ENCODE data around the gene LYPD1.

The LYPD1 gene

DNA sequence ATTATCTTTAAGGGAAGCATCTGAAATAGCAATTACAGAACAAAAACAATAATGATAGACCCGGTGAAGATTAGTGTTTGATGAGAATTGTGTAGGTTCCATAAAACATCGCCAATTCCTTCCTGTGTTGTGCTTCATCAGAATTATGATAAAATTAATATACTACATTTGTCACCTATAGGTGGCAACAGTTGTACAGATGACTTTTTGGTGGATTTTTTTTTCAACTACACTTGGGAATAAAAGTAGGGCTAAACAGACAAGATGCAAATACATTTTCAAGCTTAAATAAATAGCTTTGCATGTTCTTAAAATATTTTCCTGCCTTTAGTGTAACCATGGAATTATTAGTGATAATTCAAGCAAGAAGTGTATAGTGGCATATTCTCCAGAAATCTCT is 7.0 kb upstream of the LYPD1 start:
- Histone ChIP-seq H2BK15ac (ENCODE audit: low read length) (no peak overlapping the region), H3K27me3 (ENCODE audit: control insufficient read depth in 3 of 3, insufficient read depth in 3 of 3, low read depth in 1 of 3, low read length in 3 of 3) (no peaks in the 10 kb centered on the region), H3K23ac (ENCODE audit: low read depth, low read length, poor library complexity) (no peak overlapping the region), H3K4me1 (ENCODE audit: control insufficient read depth in 2 of 2, insufficient read depth in 1 of 2, low read depth in 1 of 2, low read length in 2 of 2) (peaks cover 2 to 3% of the 10 kb centered on the region in 2 donors), H3K18ac (ENCODE audit: low read length) (no peak overlapping the region), H3K9ac (ENCODE audit: low read depth, low read length, poor library complexity) (no peak overlapping the region), H2BK120ac (ENCODE audit: low read depth, low read length) (no peak overlapping the region), H3K4me3 (ENCODE audit: low read length in 2 of 2) (no peak overlapping the region), H2AFZ (ENCODE audit: low read length) (no peak overlapping the region), H3K4me2 (ENCODE audit: insufficient read depth, low read length, poor library complexity, severe bottlenecking) (no peak overlapping the region), H3K27ac (replicated peaks; ENCODE audit: low read length) (no peak overlapping the region), H3K9me3 (replicated peaks in 1 of 2; ENCODE audit: control insufficient read depth in 2 of 2, insufficient read depth in 1 of 2, low read depth in 1 of 2, low read length in 2 of 2) (no peaks in the 10 kb centered on the region), H3K36me3 (replicated peaks in 1 of 2; ENCODE audit: control insufficient read depth in 2 of 2, insufficient read depth in 2 of 2, low read length in 2 of 2) (peaks cover 0 to 14% of the 10 kb centered on the region in 2 donors), H3K79me1 (ENCODE audit: low read depth, low read length) (no peaks in the 10 kb centered on the region), H2BK5ac (ENCODE audit: low read length) (no peak overlapping the region), H3K14ac (ENCODE audit: low read length) (no peak overlapping the region), H3K4ac (ENCODE audit: low read length) (no peak overlapping the region), H2AK5ac (ENCODE audit: low read depth, low read length) (no peak overlapping the region), H2BK12ac (ENCODE audit: low read length) (no peak overlapping the region), H4K8ac (ENCODE audit: low read depth, low read length) (no peak overlapping the region), H4K91ac (ENCODE audit: low read depth, low read length, poor library complexity) (no peak overlapping the region)
- WGBS, 2 donors (ENCODE audit: extremely low coverage in 2 of 2, insufficient read length in 2 of 2, insufficient replicate concordance in 1 of 2): no CpG with 5 or more reads among the region's 2 CpGs
- no peak for DNase-seq (ENCODE audit: low spot score)

DNA sequence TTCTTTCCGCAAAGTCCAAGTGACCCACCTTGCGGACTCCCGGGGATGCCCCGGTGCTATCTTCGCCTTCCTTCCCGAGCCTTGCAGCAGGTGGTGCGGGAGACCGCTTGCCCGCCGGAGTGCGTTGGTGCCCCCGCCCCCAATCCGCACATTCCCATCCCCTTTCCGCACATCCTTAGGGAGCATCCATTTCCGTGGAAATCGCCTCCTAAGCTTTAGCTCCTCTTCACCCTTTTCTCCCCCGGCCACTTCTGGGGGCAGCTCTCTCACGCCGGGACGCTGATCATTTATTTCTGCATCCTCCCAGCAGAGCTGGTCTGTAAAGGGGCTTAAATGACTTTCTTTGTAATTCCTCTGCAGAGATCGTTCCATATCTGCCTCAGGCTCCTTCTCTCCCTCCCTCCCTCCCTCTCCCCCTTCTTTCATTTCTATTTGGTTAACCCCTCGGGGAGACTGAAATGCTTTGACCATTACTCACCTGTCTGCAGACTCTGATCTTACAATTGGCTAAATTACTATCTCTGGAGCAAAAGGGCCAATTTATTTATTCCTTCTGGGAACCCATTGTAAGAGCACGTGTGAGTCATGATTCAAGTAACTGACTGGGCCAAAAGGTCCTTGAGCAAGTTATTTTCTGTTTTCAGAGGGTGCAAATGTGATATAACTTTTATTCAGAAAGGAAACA is 1.3 kb upstream of the LYPD1 start:
- H3K4me3 ChIP-seq (ENCODE audit: low read length in 2 of 2): peak overlapping the region; percentile 49 to 79
- WGBS, 2 donors (ENCODE audit: extremely low coverage in 2 of 2, insufficient read length in 2 of 2, insufficient replicate concordance in 1 of 2): no CpG with 5 or more reads among the region's 23 CpGs
- H3K18ac ChIP-seq (ENCODE audit: low read length): peak overlapping the region; percentile 38

DNA sequence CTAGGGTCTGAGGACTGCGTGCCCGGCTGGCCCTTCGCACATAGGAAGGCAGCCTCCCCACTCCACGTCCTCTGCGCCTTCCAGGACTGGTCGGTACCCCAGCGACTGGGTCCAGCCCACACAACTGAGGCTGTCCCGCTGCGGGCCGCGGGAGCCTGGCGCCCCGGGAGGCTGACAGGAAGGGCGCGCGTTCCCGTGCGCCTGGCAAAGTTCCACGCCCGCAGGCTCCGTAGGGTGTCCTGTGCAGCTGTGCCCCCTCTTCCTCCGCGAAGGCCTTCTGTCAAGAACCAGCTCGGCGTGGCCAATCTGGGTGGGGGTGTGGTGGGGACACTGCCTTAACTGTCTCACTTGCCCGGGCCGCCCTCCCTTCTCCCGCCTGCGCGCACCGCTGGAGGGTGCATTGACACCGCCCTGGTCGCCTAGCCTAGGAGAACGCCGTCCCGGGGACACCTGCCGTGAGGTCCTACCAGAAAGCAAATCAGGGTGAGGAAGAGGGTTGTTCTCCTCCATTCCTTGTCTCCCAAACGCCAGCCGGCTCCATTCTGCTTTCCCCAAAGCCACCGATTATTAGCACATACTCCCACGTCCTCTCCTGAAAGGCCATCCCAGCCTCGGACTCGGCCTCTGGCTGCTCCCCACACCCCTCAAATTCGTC is 618 bp upstream of the LYPD1 start:
- peak overlapping the region; percentile 67 for H2BK5ac ChIP-seq (ENCODE audit: low read length)
- no peak overlapping the region for H3K4ac ChIP-seq (ENCODE audit: low read length)
- WGBS, 2 donors (ENCODE audit: extremely low coverage in 2 of 2, insufficient read length in 2 of 2, insufficient replicate concordance in 1 of 2): no CpG with 5 or more reads among the region's 44 CpGs
- H4K91ac ChIP-seq (ENCODE audit: low read depth, low read length, poor library complexity): peak overlapping the region; percentile 2
- no peak overlapping the region for H4K8ac ChIP-seq (ENCODE audit: low read depth, low read length)
- no peak overlapping the region for H3K27ac ChIP-seq (replicated peaks; ENCODE audit: low read length)
- peak overlapping the region; percentile 66 for H2BK12ac ChIP-seq (ENCODE audit: low read length)
- H3K9ac ChIP-seq (ENCODE audit: low read depth, low read length, poor library complexity): peak overlapping the region; percentile 83
- H3K9me3 ChIP-seq (replicated peaks in 1 of 2; ENCODE audit: control insufficient read depth in 2 of 2, insufficient read depth in 1 of 2, low read depth in 1 of 2, low read length in 2 of 2): no peaks in the 10 kb centered on the region
- peak overlapping the region; percentile 82 for H2BK15ac ChIP-seq (ENCODE audit: low read length)
- no peak overlapping the region for H2AK5ac ChIP-seq (ENCODE audit: low read depth, low read length)
- no peaks in the 10 kb centered on the region for H3K79me1 ChIP-seq (ENCODE audit: low read depth, low read length)
- H2AFZ ChIP-seq (ENCODE audit: low read length): peak overlapping the region; percentile 84
- peak overlapping the region; percentile 99 for H3K4me2 ChIP-seq (ENCODE audit: insufficient read depth, low read length, poor library complexity, severe bottlenecking)
- DNase-seq (ENCODE audit: low spot score): peak; percentile 20
- H3K4me3 ChIP-seq (ENCODE audit: low read length in 2 of 2): peak overlapping the region; percentile 49 to 79
- peaks cover 0 to 28% of the 10 kb centered on the region in 2 donors for H3K36me3 ChIP-seq (replicated peaks in 1 of 2; ENCODE audit: control insufficient read depth in 2 of 2, insufficient read depth in 2 of 2, low read length in 2 of 2)
- peaks cover 0 to 32% (median 0%) of the 10 kb centered on the region in 3 experiments for H3K27me3 ChIP-seq (ENCODE audit: control insufficient read depth in 3 of 3, insufficient read depth in 3 of 3, low read depth in 1 of 3, low read length in 3 of 3)
- H2BK120ac ChIP-seq (ENCODE audit: low read depth, low read length): peak overlapping the region; percentile 68
- H3K14ac ChIP-seq (ENCODE audit: low read length): peak overlapping the region; percentile 50
- peak overlapping the region; percentile 44 for H3K23ac ChIP-seq (ENCODE audit: low read depth, low read length, poor library complexity)
- peaks cover 2 to 31% of the 10 kb centered on the region in 2 donors for H3K4me1 ChIP-seq (ENCODE audit: control insufficient read depth in 2 of 2, insufficient read depth in 1 of 2, low read depth in 1 of 2, low read length in 2 of 2)
- peak overlapping the region; percentile 94 for H3K18ac ChIP-seq (ENCODE audit: low read length)

More for the DNA sequence above, 1.3 kb upstream of the LYPD1 start:
- Histone ChIP-seq H2BK12ac (ENCODE audit: low read length) (no peak overlapping the region), H3K79me1 (ENCODE audit: low read depth, low read length) (no peaks in the 10 kb centered on the region), H2BK5ac (ENCODE audit: low read length) (peak overlapping the region; percentile 67), H3K4me1 (ENCODE audit: control insufficient read depth in 2 of 2, insufficient read depth in 1 of 2, low read depth in 1 of 2, low read length in 2 of 2) (peaks cover 2 to 31% of the 10 kb centered on the region in 2 donors), H3K9me3 (replicated peaks in 1 of 2; ENCODE audit: control insufficient read depth in 2 of 2, insufficient read depth in 1 of 2, low read depth in 1 of 2, low read length in 2 of 2) (no peaks in the 10 kb centered on the region), H2BK120ac (ENCODE audit: low read depth, low read length) (peak overlapping the region; percentile 68), H2BK15ac (ENCODE audit: low read length) (peak overlapping the region; percentile 82), H3K27me3 (ENCODE audit: control insufficient read depth in 3 of 3, insufficient read depth in 3 of 3, low read depth in 1 of 3, low read length in 3 of 3) (peaks cover 0 to 32% (median 0%) of the 10 kb centered on the region in 3 experiments), H3K36me3 (replicated peaks in 1 of 2; ENCODE audit: control insufficient read depth in 2 of 2, insufficient read depth in 2 of 2, low read length in 2 of 2) (peaks cover 0 to 21% of the 10 kb centered on the region in 2 donors), H3K4ac (ENCODE audit: low read length) (no peak overlapping the region), H3K23ac (ENCODE audit: low read depth, low read length, poor library complexity) (no peak overlapping the region), H3K4me2 (ENCODE audit: insufficient read depth, low read length, poor library complexity, severe bottlenecking) (peak overlapping the region; percentile 99), H3K14ac (ENCODE audit: low read length) (no peak overlapping the region), H3K9ac (ENCODE audit: low read depth, low read length, poor library complexity) (no peak overlapping the region), H3K27ac (replicated peaks; ENCODE audit: low read length) (peak overlapping the region; percentile 39), H2AK5ac (ENCODE audit: low read depth, low read length) (no peak overlapping the region), H4K8ac (ENCODE audit: low read depth, low read length) (no peak overlapping the region), H2AFZ (ENCODE audit: low read length) (peak overlapping the region; percentile 84), H4K91ac (ENCODE audit: low read depth, low read length, poor library complexity) (no peak overlapping the region)
- peak; percentile 44 for DNase-seq (ENCODE audit: low spot score)
